CD4-positive, alpha-beta T cell treated with Interleukin-21 for 1 hour (primary cell): Measurements from ENCODE around the gene ZBTB40.

Experiments
- DNase-seq: peaks from one replicate; pipeline ENCODE4 v3.0.0-alpha.2; 2020

Gene ZBTB40

GRCh38 chr1:22536506-22536905 lies 84.9 kb downstream of the ZBTB40 start:
- DNase-seq = no peak

- DNase-seq = no peak
These were observed 85.9 kb downstream of the ZBTB40 start for GRCh38 chr1:22537441-22538139.

- DNase-seq = no peak
These were observed 88.0 kb downstream of the ZBTB40 start for GRCh38 chr1:22539510-22540118.

GRCh38 chr1:22540337-22540736 lies 88.7 kb downstream of the ZBTB40 start:
- no peak for DNase-seq

GRCh38 chr1:22542886-22543285 lies 91.2 kb downstream of the ZBTB40 start:
- DNase-seq = no peak

GRCh38 chr1:22543679-22544078 lies 92.0 kb downstream of the ZBTB40 start:
- DNase-seq = no peak

GRCh38 chr1:22544606-22545005 lies 93.0 kb downstream of the ZBTB40 start:
- no peak for DNase-seq

GRCh38 chr1:22545141-22545540 lies 93.5 kb downstream of the ZBTB40 start:
- no peak for DNase-seq

- no peak for DNase-seq
These were observed 95.7 kb downstream of the ZBTB40 start for GRCh38 chr1:22547186-22547817.

- DNase-seq = no peak
These were observed 96.3 kb downstream of the ZBTB40 start for GRCh38 chr1:22547818-22548462.

GRCh38 chr1:22550021-22550420 lies 98.4 kb downstream of the ZBTB40 start:
- no peak for DNase-seq

- no peak for DNase-seq
These were observed 99.9 kb downstream of the ZBTB40 start for GRCh38 chr1:22551591-22551990.

- no peak for DNase-seq
These were observed 100.4 kb downstream of the ZBTB40 start for GRCh38 chr1:22552021-22552420.

GRCh38 chr1:22553104-22553880 lies 101.6 kb downstream of the ZBTB40 start:
- DNase-seq = no peak

- no peak for DNase-seq
These were observed 102.4 kb downstream of the ZBTB40 start for GRCh38 chr1:22553991-22554522.

- DNase-seq = no peak
These were observed 103.7 kb downstream of the ZBTB40 start for GRCh38 chr1:22555371-22555656.

GRCh38 chr1:22556391-22557104 lies 104.9 kb downstream of the ZBTB40 start:
- no peak for DNase-seq

GRCh38 chr1:22557341-22557950 lies 105.8 kb downstream of the ZBTB40 start:
- no peak for DNase-seq

- no peak for DNase-seq
These were observed 111.2 kb downstream of the ZBTB40 start, which contains the start of gene EPHA8 for GRCh38 chr1:22562584-22563583. Gene EPHA8, plus strand, starts transcription at chr1:22563489. Its CDS starts 147 bp downstream, at chr1:22563636.
